HG03103 (cell line): ENCODE data around the gene THADA.

Source experiments
- ATAC-seq: cut with Tn5 transposase; IDR thresholded peaks from one replicate; pipeline ENCODE4 v1.9.1; 2021; ENCODE audit warnings: low read depth; ENCODE audit not compliant: unreplicated experiment

THADA gene

GRCh38 chr2:43368483-43369385 is 227.1 kb downstream of the THADA start:
- no peak for ATAC-seq

GRCh38 chr2:43367012-43367782 is 228.6 kb downstream of the THADA start:
- ATAC-seq = no peak

GRCh38 chr2:43363120-43363519 is 232.7 kb downstream of the THADA start:
- ATAC-seq = no peak

GRCh38 chr2:43361286-43361685 is 234.6 kb downstream of the THADA start:
- ATAC-seq = no peak

GRCh38 chr2:43360137-43360536 is 235.7 kb downstream of the THADA start:
- no peak for ATAC-seq

- no peak for ATAC-seq
Measured at GRCh38 chr2:43358410-43359201, 237.2 kb downstream of the THADA start.

- ATAC-seq = no peak
Measured at GRCh38 chr2:43356774-43357173, 239.1 kb downstream of the THADA start.

GRCh38 chr2:43355399-43355798 is 240.4 kb downstream of the THADA start:
- ATAC-seq = no peak

- ATAC-seq = no peak
Measured at GRCh38 chr2:43349904-43350303, 245.9 kb downstream of the THADA start.

GRCh38 chr2:43348908-43349661 is 246.8 kb downstream of the THADA start:
- no peak for ATAC-seq

GRCh38 chr2:43347746-43348145 is 248.1 kb downstream of the THADA start:
- no peak for ATAC-seq

GRCh38 chr2:43346602-43347567 is 249.0 kb downstream of the THADA start:
- ATAC-seq = no peak

- no peak for ATAC-seq
Measured at GRCh38 chr2:43345872-43346271, 250.0 kb downstream of the THADA start.

- ATAC-seq = no peak
Measured at GRCh38 chr2:43345391-43345813, 250.4 kb downstream of the THADA start.

- no peak for ATAC-seq
Measured at GRCh38 chr2:43344868-43345373, 250.9 kb downstream of the THADA start.

- no peak for ATAC-seq
Measured at GRCh38 chr2:43343573-43344304, 252.1 kb downstream of the THADA start.

GRCh38 chr2:43341959-43342757 is 253.7 kb downstream of the THADA start:
- ATAC-seq = no peak
